Trophoblast cell (in vitro differentiated cells and primary cell): Measurements from ENCODE around the gene HOXD11.

Experiments used
- DNase-seq, 2 donors: peaks; one replicate each; pipeline ENCODE4 v3.0.0-alpha.2; 2016
- H2AFZ ChIP-seq: 2 replicates; pipeline ENCODE4 v1.6.1; 2013; ENCODE audit warnings: low read length, moderate library complexity, mild to moderate bottlenecking; ENCODE audit not compliant: insufficient read depth, poor library complexity
- H2AK5ac ChIP-seq: 2 replicates; pipeline ENCODE4 v1.6.1; 2013; ENCODE audit warnings: mild to moderate bottlenecking, low read length
- H2BK120ac ChIP-seq: 2 replicates; pipeline ENCODE4 v1.6.1; 2013; ENCODE audit warnings: low read length, mild to moderate bottlenecking, moderate library complexity; ENCODE audit not compliant: insufficient read depth, poor library complexity
- H2BK12ac ChIP-seq: 2 replicates; pipeline ENCODE4 v1.6.1; 2013; ENCODE audit warnings: mild to moderate bottlenecking, low read length, moderate library complexity
- H2BK5ac ChIP-seq: 2 replicates; pipeline ENCODE4 v1.6.1; 2013; ENCODE audit warnings: low read length, low read depth, moderate library complexity, mild to moderate bottlenecking; ENCODE audit not compliant: poor library complexity
- H3K14ac ChIP-seq: 2 replicates; pipeline ENCODE4 v1.6.1; 2013; ENCODE audit warnings: mild to moderate bottlenecking, low read length
- H3K18ac ChIP-seq: 2 replicates; pipeline ENCODE4 v1.6.1; 2013; ENCODE audit warnings: mild to moderate bottlenecking, low read length
- H3K23ac ChIP-seq: 2 replicates; pipeline ENCODE4 v1.6.1; 2013; ENCODE audit warnings: low read length
- H3K27ac ChIP-seq: 2 replicates; pipeline ENCODE4 v1.5.1; 2013; ENCODE audit warnings: low read depth, mild to moderate bottlenecking, inconsistent platforms, low read length, moderate library complexity
- H3K27me3 ChIP-seq: 2 replicates; pipeline ENCODE4 v1.6.1; 2013; ENCODE audit warnings: inconsistent platforms, mild to moderate bottlenecking, low read length, moderate library complexity; ENCODE audit not compliant: insufficient read depth
- H3K36me3 ChIP-seq, 2 experiments: 1 replicate in 1 of 2; 2 replicates in 1 of 2; pipeline ENCODE4 v1.6.1; 2013; ENCODE audit warnings: low read length in 2 of 2, mild to moderate bottlenecking in 2 of 2, moderate library complexity in 1 of 2; ENCODE audit not compliant: insufficient read depth in 2 of 2, control insufficient read depth in 1 of 2
- H3K4ac ChIP-seq: 2 replicates; pipeline ENCODE4 v1.6.1; 2013; ENCODE audit warnings: low read depth, mild to moderate bottlenecking, low read length, moderate library complexity
- H3K4me1 ChIP-seq, 2 experiments: 1 replicate in 1 of 2; 2 replicates in 1 of 2; pipeline ENCODE4 v1.6.1; 2013; ENCODE audit warnings: low read length in 2 of 2, mild to moderate bottlenecking in 2 of 2, moderate library complexity in 1 of 2; ENCODE audit not compliant: insufficient read depth in 2 of 2, control insufficient read depth in 1 of 2
- H3K4me2 ChIP-seq: 2 replicates; pipeline ENCODE4 v1.6.1; 2013; ENCODE audit warnings: inconsistent platforms, mild to moderate bottlenecking, low read length, moderate library complexity
- H3K4me3 ChIP-seq: 2 replicates; pipeline ENCODE4 v1.5.1; 2013; ENCODE audit warnings: mild to moderate bottlenecking, low read depth, low read length, inconsistent platforms
- H3K79me1 ChIP-seq: one replicate; pipeline ENCODE4 v1.6.1; 2013; ENCODE audit warnings: low read length
- H3K79me2 ChIP-seq: 2 replicates; pipeline ENCODE4 v1.6.1; 2013; ENCODE audit warnings: low read length, mild to moderate bottlenecking; ENCODE audit not compliant: control insufficient read depth, insufficient read depth, poor library complexity
- H3K9ac ChIP-seq: 2 replicates; pipeline ENCODE4 v1.6.1; 2013; ENCODE audit warnings: mild to moderate bottlenecking, low read length
- H3K9me3 ChIP-seq: 2 replicates; pipeline ENCODE4 v1.6.1; 2013; ENCODE audit warnings: low read depth, mild to moderate bottlenecking, control low read depth, inconsistent platforms, low read length; ENCODE audit not compliant: insufficient read depth
- H4K12ac ChIP-seq: 2 replicates; pipeline ENCODE4 v1.6.1; 2013; ENCODE audit warnings: low read depth, mild to moderate bottlenecking, low read length, moderate library complexity
- H4K8ac ChIP-seq: 2 replicates; pipeline ENCODE4 v1.6.1; 2013; ENCODE audit warnings: low read depth, mild to moderate bottlenecking, low read length, moderate library complexity
- H4K91ac ChIP-seq: one replicate; pipeline ENCODE4 v1.6.1; 2013; ENCODE audit warnings: low read depth, mild to moderate bottlenecking, low read length, moderate library complexity
- WGBS: extraction: QIAGEN DNeasy Blood & Tissue Kit; methylation state at CpG from one replicate; pipeline ENCODE4 v1.1.7; 2013; ENCODE audit warnings: missing lambda C conversion rate; ENCODE audit not compliant: insufficient read length, insufficient coverage; ENCODE audit errors: extremely low coverage; 5-methylcytosine and 5-hydroxymethylcytosine counted together

The HOXD11 gene

DNA sequence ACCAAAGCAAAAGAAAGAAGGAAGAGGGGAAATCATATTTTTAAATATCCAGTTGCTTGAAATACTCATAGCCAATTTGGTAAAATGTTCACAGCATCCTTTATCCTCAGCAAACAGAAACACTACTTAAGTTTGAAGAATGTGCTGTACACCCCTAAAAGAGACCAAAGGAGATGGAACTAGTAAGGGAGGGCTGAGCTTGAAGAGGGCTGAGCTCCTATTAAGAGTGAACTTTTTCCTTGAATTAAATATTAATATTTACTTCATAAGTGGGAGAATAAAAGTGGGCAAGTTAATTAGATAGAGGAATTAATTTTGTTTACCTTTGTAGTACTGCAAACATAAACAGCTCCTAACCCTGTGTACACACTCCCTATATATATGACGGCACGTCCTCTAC is 30.3 kb upstream of the HOXD11 start:
- Histone ChIP-seq H2BK5ac (no peak overlapping the region), H3K4me3 (no peak overlapping the region), H3K23ac (no peak overlapping the region), H2BK12ac (no peak overlapping the region), H4K91ac (no peak overlapping the region), H3K79me1 (peaks cover 1% of the 10 kb centered on the region), H3K4me2 (no peak overlapping the region), H3K27ac (no peak overlapping the region), H4K8ac (no peak overlapping the region), H3K9ac (no peak overlapping the region), H3K4me1 (peaks cover 10 to 13% of the 10 kb centered on the region in 2 experiments), H3K18ac (no peak overlapping the region), H3K36me3 (no peaks in the 10 kb centered on the region), H3K79me2 (no peaks in the 10 kb centered on the region), H3K27me3 (peaks cover 72% of the 10 kb centered on the region), H2AK5ac (no peak overlapping the region), H2BK120ac (no peak overlapping the region), H2AFZ (no peak overlapping the region), H3K14ac (no peak overlapping the region), H3K4ac (no peak overlapping the region), H4K12ac (no peak overlapping the region), H3K9me3 (peaks cover 14% of the 10 kb centered on the region)
- no CpG with 5 or more reads among the region's 2 CpGs for WGBS
- DNase-seq: no peak

DNA sequence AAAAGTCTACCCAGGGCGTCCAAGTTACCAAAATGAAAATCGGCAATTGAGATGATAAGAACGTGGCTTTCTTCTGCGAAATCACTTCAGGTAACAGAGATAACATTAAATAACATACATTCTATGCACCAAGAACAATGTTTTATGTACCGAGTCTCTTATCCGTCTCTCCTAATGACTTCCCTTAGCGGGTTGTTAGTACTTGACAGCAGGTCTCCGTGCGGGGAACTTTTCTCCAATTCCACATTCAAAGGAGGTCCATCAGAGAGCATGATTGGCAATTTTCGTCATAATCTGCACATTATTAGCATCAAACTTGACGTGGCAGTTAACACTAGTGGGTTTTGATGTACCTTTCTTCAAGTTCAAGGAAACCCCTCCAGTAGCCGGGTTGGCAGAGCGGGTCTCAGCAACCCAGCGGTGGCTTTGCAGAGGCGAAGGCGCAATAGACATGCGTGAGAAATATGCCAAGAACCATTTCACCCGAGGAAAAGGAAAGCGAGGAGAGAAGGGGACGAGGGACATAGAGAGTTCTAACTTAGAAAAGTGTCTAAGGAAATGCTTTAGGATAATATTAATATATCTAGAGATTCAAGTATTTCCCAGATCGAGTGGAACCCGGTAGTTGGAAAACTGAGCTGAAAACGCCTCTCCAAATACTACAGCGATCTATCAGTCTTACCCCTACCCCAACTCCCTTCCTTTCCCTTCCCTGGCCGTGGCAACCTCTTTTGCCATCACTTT is 28.4 kb upstream of the HOXD11 start:
- no peak overlapping the region for H4K8ac ChIP-seq
- no peak overlapping the region for H4K12ac ChIP-seq
- DNase-seq: no peak
- H3K14ac ChIP-seq: no peak overlapping the region
- no peak overlapping the region for H2AFZ ChIP-seq
- H3K23ac ChIP-seq: no peak overlapping the region
- no peak overlapping the region for H3K4me3 ChIP-seq
- peak overlapping the region; percentile 59 for H3K4me2 ChIP-seq
- no peaks in the 10 kb centered on the region for H3K79me2 ChIP-seq
- no peak overlapping the region for H3K18ac ChIP-seq
- peaks cover 20% of the 10 kb centered on the region in 2 experiments for H3K4me1 ChIP-seq
- H3K36me3 ChIP-seq: no peaks in the 10 kb centered on the region
- no CpG with 5 or more reads among the region's 25 CpGs for WGBS
- H4K91ac ChIP-seq: no peak overlapping the region
- H2BK5ac ChIP-seq: no peak overlapping the region
- no peak overlapping the region for H2BK12ac ChIP-seq
- H2AK5ac ChIP-seq: no peak overlapping the region
- H2BK120ac ChIP-seq: no peak overlapping the region
- no peak overlapping the region for H3K4ac ChIP-seq
- peaks cover 73% of the 10 kb centered on the region for H3K27me3 ChIP-seq
- no peak overlapping the region for H3K9ac ChIP-seq
- H3K27ac ChIP-seq: no peak overlapping the region
- peaks cover 12% of the 10 kb centered on the region for H3K9me3 ChIP-seq
- peaks cover 1% of the 10 kb centered on the region for H3K79me1 ChIP-seq

DNA sequence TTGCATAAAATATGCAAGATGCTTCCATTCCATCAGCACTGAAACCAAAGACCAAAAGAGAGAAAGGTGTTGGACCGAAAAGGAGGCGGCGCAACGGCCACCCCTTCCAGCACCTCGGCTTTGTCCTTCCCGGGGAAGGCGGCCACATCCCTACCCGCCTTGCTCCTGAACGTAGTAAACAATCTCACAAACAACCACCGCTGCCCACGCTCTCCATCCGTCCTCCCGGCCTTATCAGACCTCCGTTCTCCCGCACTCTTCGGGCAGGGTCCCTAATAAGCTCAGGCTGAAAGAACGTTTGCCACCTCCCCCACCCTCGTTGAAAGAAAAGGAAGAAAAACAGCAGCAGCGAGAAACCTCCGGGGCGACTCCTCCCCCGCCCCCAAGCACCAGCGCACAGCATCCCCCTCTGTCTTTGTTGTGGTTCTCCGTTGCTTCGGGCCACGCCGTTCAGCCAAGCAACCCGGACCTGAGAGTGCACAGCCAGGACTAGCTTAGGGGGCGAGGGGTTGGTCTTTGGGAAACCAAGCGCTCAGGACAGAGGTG is 27.7 kb upstream of the HOXD11 start:
- no peaks in the 10 kb centered on the region for H3K79me2 ChIP-seq
- no peak overlapping the region for H4K12ac ChIP-seq
- H2AK5ac ChIP-seq: no peak overlapping the region
- H3K14ac ChIP-seq: no peak overlapping the region
- H3K27ac ChIP-seq: no peak overlapping the region
- H3K79me1 ChIP-seq: peaks cover 1% of the 10 kb centered on the region
- no peak overlapping the region for H4K91ac ChIP-seq
- peaks cover 12% of the 10 kb centered on the region for H3K9me3 ChIP-seq
- H2BK5ac ChIP-seq: no peak overlapping the region
- H3K23ac ChIP-seq: no peak overlapping the region
- H3K9ac ChIP-seq: no peak overlapping the region
- no peak overlapping the region for H3K4ac ChIP-seq
- peak overlapping the region; percentile 59 for H3K4me2 ChIP-seq
- peak overlapping the region; percentile 75 for H2AFZ ChIP-seq
- H3K27me3 ChIP-seq: peaks cover 76% of the 10 kb centered on the region
- DNase-seq: no peak
- no peak overlapping the region for H3K18ac ChIP-seq
- H2BK120ac ChIP-seq: no peak overlapping the region
- H4K8ac ChIP-seq: no peak overlapping the region
- H2BK12ac ChIP-seq: no peak overlapping the region
- WGBS: no CpG with 5 or more reads among the region's 30 CpGs
- peaks cover 20% of the 10 kb centered on the region in 2 experiments for H3K4me1 ChIP-seq
- no peaks in the 10 kb centered on the region for H3K36me3 ChIP-seq
- peak overlapping the region; percentile 49 for H3K4me3 ChIP-seq

DNA sequence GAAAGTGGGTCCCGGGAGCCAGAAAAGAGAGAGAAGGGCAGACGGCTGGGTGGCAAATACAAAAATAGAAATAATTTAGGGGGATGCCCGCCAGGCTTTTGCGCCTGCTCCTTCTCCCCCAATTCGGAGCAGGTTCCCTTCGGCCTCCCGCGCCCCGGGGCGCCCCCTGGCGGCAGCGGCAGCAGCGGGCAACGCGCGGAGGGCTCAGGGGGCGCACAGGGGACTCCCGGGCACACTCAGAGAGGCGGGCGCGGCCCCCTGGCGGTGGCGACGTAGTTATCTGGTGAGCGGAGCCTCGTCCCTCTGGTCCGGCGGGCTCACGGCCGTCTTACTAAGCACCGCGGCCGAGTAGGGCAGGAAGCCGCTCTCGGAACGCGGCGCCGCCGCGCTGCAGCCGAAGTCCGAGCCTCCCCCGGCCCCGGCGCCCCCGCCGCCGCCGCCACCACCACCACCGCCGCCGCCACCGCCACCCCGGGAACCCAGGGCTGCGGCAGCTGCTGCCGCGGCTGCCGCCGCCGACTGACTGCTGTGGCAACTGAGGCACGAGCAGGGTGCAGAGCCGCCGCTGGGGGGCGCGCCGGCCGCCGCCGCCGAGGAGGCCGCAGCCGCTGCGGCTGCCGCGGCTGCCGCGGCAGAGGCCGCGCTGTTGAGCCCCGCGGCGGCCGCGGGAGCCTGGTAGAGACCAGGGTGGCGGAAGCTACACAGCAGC is 27.1 kb upstream of the HOXD11 start:
- DNase-seq: peak; percentile 45 to 63
- Histone ChIP-seq H3K4me2 (peak overlapping the region; percentile 59), H3K14ac (peak overlapping the region; percentile 44), H4K12ac (no peak overlapping the region), H3K23ac (no peak overlapping the region), H2AK5ac (no peak overlapping the region), H4K91ac (no peak overlapping the region), H3K18ac (no peak overlapping the region), H2AFZ (peak overlapping the region; percentile 88), H2BK12ac (no peak overlapping the region), H3K9ac (no peak overlapping the region), H4K8ac (peak overlapping the region; percentile 43), H3K27me3 (peaks cover 76% of the 10 kb centered on the region), H3K79me2 (no peaks in the 10 kb centered on the region), H2BK120ac (no peak overlapping the region), H3K4me1 (peaks cover 20% of the 10 kb centered on the region in 2 experiments), H3K9me3 (peaks cover 12% of the 10 kb centered on the region), H2BK5ac (no peak overlapping the region), H3K79me1 (peaks cover 1% of the 10 kb centered on the region), H3K4me3 (peak overlapping the region; percentile 67), H3K4ac (no peak overlapping the region), H3K27ac (no peak overlapping the region), H3K36me3 (no peaks in the 10 kb centered on the region)
- no CpG with 5 or more reads among the region's 86 CpGs for WGBS
